ENCODE measurements around the gene PRKN.
"Not testable (repeated sequence)": the region's sequence is repeated elsewhere in the genome, so short reads cannot be mapped to it uniquely, and the experiment has no call there.

The PRKN gene

DNA sequence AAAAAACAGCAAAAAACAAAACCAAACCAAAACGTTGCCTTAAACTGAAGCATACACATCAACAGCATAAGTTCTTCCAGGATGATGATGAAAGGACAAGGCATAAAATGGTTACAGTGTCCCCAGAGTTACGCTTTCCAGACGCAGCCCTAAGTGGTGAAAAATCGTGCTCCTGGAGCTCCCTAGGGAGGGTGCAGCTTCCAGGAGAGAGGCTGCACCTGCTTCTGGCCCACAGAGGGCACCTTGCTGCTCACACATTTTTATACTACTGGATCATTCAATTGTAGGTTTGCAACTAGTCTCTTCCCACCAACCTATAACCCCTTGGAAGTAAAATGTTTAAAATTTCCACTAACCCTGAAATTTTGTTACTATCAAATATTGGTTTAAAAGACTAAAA, 115.0 kb downstream of the PRKN start:
- no peak for DNase-seq

DNA sequence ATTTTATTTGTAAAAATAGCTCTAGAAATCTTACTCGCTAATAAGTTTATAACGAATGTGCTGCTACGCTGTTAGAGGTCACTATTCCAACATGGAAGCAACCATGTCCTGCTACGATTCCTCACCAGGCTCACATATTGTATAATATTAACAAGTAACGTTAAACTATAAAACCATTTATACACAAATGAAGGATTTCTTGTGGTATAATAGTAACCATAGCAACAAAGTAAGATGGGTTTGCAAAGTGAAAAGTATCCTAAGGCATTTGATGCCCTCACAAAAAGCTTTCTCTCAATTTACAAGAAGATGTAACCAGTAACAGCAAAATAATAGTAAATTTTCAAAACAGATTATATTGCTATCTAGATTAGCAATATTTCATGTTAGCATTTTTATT, 117.2 kb downstream of the PRKN start:
- no peak for DNase-seq

DNA sequence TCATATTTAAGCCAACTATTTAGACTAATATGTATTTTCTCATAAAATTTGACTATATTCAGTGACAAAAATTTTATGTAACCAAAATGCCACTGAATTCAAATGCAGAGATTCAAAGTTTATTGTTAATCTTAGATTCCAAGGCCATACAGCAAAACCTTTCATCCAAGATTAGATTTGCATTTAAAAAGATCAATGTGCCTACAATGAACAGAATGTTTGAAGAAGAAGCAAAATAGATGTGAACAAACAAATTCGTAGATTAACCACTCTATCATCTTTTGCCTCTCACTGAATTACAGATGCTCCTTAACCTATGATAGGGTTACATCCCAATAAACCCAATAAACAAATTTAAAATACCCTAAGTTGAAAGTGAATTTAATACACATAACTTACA, 121.7 kb downstream of the PRKN start:
- no peak for DNase-seq

DNA sequence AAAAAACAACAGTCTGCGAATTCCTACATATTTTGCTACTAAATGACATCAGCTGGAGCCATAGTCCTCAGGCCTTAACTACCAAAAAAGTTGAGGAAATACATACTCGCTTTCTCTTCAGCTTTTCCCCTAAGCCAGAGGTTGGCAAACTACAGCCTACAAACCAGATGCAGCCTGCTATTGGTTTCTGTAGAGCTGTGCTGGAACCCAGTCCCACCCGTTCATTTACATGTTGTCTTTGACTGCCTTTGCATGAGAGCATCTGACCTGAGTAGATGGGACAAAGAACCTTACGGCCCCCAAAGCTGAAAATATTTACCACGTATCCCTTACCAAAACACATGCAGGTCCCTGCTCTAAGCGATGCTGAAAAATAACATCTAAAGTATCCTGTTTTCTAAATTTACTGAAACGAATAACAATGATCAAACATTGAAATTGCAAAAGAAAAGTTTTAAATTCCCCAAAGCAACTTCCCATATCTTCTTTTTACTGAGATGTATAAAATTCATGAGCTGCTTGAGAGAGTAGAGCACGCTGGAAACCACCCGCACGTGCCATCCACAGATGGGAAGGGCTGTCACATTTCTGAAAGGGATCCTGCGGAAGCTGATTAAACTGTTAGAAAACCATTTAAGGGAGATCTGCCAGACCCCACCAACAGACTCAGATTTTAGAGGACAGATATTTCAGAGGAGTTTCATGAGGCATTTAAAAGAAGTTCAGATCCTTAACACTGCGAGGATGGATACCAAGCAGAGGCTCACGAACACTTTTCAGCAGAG, 124.1 kb downstream of the PRKN start:
- no peak for DNase-seq

DNA sequence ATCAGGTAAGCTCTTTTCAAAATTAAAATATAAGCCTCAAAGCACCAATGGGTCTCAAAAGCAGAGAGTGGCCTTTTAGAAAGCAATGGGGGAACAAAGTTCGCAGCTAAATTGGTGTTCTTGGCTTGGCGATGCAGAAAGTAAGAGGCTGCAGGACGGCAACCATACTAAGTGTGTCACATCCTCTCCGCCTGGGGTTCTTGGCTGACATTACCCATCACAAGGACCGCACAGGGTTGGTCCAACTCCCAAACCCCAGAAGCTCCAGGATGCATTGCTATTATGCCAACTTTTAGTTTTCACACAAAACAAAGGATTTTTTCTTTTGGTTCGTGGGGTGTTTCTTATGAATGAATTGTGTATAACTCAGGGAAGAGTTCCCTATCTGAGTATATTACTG, 124.8 kb downstream of the PRKN start:
- no peak for DNase-seq

DNA sequence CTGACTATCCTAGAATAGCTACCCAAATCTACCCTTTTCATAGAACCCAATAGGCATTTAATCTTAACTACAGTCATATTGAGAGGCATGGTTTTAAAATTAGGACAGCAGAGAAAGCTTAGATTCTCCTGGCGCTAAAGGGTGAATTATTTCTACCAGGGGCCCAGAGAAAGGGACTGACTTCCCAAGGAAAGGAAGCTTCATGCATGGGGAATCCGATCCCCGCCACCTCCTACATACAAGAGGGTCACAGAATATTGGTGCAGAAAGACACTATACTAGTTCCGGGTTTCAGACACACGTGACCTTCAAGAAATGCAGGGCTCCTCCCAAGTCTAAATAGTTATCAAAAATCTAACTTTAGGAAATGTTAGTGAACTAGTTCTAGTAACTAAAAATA, 130.9 kb downstream of the PRKN start:
- no peak for DNase-seq

DNA sequence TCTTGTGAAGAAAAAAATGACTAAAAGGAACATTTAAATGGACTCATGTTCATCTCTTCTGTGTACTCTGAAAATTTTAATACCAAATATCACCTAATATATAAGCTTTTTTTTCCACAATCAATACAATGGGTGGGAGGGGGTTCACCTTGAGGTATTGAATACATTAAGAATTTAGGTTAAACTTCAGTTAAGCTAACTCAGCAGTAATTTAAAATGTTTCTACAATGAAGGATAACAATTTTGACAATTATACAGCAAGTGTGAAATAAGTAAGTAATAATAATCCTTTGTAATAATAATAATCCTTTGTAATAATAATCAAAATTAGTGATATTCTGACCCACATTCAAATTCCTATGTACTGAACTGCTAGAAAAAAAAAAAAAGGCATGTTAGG, 136.0 kb downstream of the PRKN start:
- no peak for DNase-seq

DNA sequence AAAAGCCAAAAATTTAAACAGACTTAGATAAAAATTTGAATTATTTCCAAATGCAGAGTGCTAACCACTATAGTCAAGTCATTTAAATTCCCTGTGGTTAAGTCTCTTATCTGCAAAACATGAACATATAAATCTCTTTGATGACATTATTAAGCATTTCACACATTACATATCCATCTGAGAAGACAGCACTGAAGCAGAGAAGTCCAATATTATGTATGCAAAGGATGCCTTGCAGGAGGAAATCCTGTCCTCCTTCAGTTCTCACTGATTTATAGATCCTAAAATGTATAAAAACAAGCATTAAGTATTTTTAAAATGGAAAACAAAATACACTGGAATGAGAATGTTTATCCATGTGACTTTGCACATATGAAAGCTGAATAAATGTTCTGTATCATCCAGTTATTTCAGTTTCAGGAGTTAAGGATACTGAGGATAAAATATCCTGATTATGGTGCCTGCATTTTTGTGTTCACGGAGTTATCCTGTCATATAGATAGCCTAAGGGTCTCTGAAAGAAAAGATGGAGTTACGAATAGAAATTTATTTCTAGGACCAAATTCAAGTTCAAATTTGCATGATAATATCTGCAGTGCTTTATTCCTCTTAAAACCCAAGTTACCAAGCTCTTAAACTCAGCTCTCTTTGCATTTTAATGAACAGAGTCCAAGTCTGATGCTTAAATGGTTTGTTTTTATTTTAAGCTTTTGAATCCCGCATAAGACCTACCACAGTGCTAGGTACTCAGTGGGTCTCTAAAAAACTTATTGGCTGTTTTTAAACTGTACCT, 145.4 kb downstream of the PRKN start:
- no peak for DNase-seq

DNA sequence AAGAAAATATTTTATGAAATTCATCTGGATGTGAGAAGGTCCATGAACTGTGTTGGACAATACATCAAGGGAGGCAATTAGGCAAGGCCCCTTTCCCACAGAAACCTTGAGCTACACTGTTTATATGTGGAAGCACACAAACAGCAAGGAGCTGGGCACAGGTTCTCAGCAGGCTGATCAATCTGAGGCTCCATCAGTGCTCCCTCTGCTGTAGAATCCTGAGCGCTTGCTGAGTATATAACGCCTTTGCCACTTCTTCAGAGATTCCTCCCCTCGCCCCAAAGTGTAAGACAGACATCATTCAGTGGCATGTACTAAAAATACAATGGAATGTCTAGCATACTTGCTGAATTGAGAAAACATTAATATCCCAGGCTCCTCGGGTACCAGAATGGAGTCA, 146.9 kb downstream of the PRKN start:
- no peak for DNase-seq

DNA sequence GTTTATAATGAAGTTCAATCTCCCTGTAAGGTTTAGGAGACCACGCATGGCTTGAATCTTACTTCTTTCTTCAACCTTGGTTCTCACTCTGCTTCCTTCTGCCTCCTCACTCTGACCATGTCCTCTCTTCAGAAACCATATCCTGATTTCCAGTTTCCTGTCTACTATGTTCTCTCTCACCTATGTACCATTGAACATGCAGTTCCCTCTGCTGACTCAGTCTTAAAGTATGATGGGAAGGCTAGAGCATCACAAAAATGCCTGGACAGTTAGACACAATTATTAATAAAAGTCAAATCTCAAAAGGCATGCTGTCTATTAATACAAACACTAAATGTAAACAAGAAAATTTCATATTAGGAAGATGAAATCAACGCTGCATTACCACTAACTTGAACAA, 151.6 kb downstream of the PRKN start:
- no peak for DNase-seq

DNA sequence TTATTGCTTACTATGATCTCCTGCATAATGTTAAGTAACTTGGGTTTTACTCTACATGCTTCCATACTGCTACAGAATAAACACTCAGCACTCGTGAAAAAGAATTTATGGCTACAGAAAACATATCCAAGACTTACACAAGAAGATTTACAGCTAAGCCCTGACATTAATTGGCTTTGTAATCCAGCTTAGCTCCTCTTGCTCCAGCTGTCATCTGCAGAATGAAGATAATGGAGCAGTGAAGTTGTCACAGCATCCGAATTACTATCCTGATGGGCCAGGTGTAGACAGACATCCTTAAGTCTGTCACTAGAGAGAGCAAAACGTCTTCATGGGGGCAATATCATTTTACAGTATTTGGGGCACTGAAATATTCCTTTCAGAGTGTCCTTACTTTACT, 155.3 kb downstream of the PRKN start:
- no peak for DNase-seq

DNA sequence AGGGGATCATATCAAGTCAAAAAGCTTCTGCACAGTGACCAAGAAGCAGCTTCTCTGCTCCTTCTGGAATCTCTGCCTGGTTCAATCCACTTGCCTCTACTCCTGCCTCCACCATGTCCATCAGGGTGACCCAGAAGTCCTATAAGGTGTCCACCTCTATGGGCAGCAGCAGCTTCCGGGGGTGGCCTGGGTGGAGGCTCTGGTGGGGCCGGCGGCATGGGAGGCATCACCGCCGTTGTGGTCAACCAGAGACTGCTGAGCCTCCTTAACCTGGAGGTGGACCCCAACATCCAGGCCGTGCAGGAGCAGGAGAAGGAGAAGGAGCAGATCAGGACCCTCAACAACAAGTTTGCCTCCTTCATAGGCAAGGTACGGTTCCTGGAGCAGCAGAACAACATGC, 159.3 kb downstream of the PRKN start:
- DNase-seq = no peak

DNA sequence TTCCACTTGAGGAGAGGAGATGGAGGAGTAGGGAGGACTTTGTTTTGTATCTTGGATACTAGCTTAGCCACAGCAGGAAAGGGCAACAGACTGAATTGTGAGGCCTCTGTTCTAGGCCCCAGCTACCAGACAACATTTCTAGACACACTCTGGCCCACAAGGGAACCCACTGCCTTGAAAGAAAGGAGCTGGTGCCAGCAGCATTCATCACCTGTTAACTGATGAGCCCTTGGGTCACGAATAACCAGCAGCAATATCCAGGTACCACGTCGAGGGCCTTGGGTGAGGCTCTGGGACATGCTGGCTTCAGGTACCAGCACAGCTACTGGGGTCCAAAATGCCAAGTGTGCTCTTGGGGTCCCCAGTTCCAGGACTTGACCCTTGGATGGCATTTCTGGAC, 165.5 kb downstream of the PRKN start:
- DNase-seq = no peak

DNA sequence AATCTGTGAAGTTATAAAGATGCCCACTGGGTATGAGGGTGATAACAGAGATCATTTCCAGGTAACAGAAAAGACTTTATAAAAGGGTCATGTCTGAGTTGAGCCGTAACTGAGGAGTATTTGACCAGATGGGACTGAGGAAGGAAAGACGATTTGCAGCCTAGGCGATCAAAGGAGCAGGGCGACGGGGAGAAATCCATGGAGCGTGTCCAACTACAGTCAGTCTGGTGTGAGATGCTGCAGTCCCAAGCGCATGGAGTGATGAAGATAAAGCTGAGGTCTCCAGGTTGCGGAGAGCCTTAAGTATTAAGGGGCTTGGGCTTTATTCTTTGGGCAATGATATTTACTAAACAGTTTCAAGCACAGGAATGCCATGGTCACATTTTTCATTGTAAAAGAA, 166.7 kb downstream of the PRKN start:
- DNase-seq = no peak

DNA sequence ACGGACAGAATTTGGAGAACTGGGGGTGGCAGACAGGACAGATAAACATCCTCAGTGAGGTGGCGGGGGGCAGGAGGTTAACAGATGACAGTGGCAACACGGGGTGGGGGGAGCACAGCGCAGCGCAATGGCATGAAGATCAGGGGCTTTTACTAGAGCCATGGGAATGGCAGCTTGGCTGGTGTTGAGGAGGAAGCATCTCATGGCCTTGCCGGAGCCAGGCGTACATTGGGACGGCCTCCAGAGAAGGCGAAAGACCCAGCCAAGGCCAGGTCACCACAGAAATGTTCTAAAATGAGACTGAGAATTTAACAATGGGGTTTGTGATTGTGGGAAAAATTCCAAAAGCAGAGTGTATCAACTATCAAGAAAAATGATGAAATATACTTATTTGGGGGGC, 173.0 kb downstream of the PRKN start:
- DNase-seq = no peak

DNA sequence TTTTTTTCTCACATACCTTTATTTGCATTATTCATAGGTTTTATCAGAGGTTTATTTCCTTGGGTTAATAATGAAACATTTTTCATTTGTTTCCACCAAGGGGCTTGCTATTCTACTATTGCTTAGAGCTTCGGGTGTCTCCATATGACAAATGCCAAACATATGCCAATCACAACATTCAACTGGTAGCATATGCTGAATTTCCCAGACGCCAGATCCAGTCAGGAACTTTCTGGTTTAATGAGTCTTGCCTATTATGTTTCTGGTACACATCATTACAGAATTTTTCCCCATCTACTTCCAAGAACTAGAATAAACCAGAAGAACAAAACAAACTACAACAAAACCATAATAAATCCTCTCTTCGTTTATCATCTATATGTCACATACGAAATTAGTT, 180.7 kb downstream of the PRKN start:
- DNase-seq = no peak

DNA sequence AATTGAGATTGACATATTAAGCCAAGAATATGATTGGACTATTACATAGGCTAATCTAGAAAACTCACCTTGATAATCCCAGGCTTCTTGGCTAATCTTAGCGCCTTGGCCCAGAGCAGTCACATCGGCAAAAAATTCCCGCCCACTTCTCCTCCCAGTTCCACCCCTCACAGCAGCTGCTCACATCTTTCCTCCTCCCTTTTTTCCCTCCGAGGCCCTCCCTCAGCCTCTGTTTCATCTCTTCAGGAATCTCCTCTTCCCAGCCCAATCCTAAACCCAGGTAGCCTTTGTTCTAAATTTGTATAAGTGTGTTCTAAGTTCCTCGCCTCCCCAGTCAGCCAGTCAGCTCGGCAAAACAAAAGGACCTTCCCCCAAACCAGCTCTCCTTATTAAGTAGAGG, 184.3 kb downstream of the PRKN start:
- no peak for DNase-seq

DNA sequence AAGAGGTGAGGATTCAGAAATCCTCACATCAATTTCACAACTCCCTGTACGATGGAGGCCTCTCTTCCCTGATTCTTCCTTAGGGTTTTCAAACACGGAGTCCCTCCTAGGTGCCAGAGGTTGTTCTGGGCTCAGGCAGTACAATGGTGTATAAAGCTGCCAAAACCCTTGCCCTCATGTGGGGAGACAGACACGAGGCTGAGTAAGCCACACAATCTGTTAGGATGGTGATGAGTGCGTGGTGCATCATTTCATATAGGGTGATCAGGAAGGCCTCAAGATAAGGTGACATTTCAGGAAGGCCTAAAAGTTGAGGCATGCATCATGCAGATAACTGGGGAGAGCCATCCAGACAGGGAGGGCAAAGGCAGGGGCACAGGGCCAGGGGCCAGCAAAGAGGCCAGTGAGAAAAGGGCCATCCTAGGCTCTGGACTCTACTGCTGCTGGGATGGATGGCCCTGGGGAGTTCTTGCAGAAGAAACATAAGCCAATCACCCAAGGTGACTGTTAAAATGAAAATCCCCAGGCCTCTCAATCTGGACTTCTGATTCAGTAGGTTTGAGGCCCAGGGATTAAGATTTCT, 186.5 kb downstream of the PRKN start:
- DNase-seq = no peak

DNA sequence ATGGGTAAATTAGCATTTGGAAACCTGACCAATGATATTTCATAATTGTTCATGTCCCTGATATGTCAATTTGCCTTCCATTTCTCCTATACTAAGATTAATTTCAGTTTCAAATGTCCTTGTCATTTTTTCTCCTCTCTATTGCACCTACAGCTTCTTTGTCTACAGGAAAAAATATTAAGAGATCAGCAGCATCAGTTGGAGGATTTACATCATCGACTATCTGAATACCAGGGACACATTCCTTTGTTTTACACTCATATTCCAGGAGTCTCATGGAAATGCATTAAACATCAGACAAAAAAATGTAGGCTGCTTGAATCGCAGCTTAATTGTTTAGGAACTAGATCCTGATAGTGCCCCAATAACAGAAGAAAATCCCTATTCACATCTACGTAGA, 188.2 kb downstream of the PRKN start:
- DNase-seq = no peak

DNA sequence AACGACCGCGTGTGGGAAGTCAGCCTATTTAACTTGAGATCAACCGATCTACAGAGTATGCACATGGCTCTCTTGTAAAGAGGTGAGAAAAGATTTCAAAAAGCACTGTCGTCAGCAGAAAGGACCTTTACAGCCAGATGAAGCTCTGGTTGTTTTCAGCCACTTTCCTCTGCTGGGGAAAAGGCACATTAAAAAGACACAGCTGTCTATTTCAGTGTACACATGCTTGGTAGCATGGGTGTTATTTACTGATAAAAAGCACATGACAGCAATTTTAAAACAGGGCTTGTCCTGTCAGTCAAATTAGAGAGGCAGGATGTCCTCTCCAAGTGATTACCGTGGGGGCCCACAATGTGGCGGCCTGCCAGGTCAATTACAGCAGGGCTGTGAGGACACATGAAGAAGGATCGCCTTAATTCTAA, 188.9 kb downstream of the PRKN start:
- DNase-seq = no peak

DNA sequence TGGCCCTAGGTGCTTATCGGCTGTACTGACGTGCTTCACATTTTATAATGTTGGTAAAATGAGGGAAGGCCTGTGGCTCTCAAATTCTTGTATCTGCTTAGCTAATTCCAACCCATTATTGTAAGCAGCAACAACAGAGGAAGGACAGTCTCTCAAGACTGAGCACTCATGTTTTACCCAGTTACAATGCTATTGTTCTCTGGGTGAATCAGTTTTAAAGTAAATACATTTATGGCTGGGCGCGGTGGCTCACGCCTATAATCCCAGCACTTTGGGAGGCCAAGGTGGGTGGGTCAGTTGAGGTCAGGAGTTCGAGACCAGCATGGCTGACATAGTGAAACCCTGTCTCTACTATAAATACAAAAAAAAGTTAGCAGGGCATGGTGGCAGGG, 194.6 kb downstream of the PRKN start:
- DNase-seq = no peak

DNA sequence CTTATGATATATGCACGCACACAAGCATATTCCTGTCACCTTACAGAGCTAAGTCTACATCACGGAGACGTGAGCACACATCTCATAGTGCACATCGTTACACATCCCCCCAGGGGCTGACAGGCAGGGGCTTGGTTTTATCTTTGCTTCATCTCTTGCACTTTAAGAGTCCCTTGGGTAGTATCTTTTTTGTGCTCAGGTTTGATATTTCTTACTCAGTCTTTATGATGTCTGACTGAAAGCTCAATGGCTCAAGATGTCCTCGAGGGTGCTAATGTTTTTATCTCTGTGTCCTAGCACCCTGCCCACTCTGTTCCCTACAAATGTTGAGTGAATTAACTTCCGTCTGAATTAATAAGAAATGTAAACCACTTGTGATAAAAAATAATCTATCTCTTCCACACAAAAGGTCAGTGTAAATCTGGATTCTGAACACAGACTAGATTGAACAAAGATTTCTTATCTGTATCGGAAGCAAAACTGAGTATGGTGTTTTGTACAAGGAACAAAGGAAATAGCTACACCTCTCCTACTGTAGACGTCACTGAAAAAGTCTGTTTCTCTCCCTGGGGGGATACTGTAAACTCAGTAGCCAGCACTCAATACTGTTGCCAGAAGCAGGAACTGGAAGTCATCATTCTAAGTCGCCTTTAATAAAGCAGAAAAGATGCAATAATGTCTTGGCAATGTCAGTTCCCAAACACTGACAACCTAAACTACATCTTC, 195.1 kb downstream of the PRKN start:
- no peak for DNase-seq

DNA sequence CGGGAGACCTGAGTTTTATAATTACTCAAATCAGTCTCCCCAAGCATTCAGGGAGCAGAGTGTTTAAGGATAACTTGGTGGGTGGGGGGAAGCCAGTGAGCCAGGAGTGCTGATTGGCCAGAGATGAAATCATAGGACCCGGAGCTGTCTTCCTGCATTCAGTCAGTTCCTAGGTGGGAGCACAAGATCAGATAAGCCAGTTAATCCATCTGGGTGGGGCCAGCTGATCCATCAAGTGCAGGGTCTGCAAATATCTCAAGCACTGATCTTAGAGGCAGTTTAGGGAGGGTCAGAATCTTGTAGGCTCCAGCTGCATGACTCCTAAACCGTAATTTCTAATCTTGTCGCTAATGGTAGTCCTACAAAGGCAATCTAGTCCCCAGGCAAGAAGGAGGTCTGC, 196.2 kb downstream of the PRKN start:
- DNase-seq = not testable (repeated sequence)

DNA sequence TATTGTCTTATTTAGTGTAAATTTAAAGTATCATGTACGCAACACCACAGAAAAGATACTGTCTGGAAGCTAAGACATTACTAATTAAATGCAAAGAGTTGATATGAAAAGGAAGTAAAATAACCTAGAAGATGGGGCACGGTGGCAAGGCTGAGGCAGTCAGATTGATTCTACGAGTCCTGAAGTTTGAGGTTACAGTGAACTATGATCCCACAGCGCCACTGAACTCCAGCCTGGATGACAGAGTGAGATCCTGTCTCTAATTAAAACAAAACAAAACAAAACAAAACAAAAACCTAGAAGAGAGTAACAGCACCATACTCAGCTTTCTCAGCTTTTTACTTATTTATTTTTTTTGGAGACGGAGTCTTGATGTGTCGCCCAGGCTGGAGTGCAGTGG, 199.0 kb downstream of the PRKN start:
- no peak for DNase-seq
